ENCODE data around the gene CCDC6.

CCDC6 gene

GRCh38 chr10:59819265-59819664 lies 87.1 kb downstream of the CCDC6 start:
- ChIA-PET POLR2A (no interaction called here), CTCF (interaction anchor here (1.2 to 5.7 kb wide), 5 partner anchors 9 to 197 kb away, joined by 4 to 32 read pairs (median 9); partner anchors contain the start of gene CCDC6)
- TF ChIP-seq CTCF (IDR thresholded peaks at IDR 0.05; ENCODE audit: control extremely low read depth, extremely low read depth, low read depth, missing control alignments), result no peak
- no peak for DNase-seq (ENCODE audit: extremely low spot score)

GRCh38 chr10:59817773-59818172 lies 88.6 kb downstream of the CCDC6 start:
- POLR2A ChIA-PET, result no interaction called here
- DNase-seq (ENCODE audit: extremely low spot score), result no peak
- TF ChIP-seq CTCF (IDR thresholded peaks at IDR 0.05; ENCODE audit: control extremely low read depth, extremely low read depth, low read depth, missing control alignments), result no peak

GRCh38 chr10:59814878-59815277 lies 91.5 kb downstream of the CCDC6 start:
- no peak for DNase-seq (ENCODE audit: extremely low spot score)
- CTCF ChIA-PET, result interaction anchor here (5.7 kb wide), 1 partner anchor 17 kb away, joined by 32 read pairs; no protein-coding TSS in a partner anchor
- POLR2A ChIA-PET, result no interaction called here
- no peak for TF ChIP-seq CTCF (IDR thresholded peaks at IDR 0.05; ENCODE audit: control extremely low read depth, extremely low read depth, low read depth, missing control alignments)

More at GRCh38 chr10:59817773-59818172, 88.6 kb downstream of the CCDC6 start:
- CTCF ChIA-PET, result interaction anchor here (1.0 to 5.7 kb wide), 4 partner anchors 8 to 192 kb away, joined by 3 to 32 read pairs (median 10); no protein-coding TSS in a partner anchor

GRCh38 chr10:59812519-59813122 lies 93.7 kb downstream of the CCDC6 start:
- ChIA-PET POLR2A (no interaction called here), CTCF (interaction anchor here (1.1 to 2.5 kb wide), 5 partner anchors 12 to 189 kb away, joined by 3 to 11 read pairs (median 5); no protein-coding TSS in a partner anchor)
- DNase-seq (ENCODE audit: extremely low spot score), result no peak
- TF ChIP-seq CTCF (IDR thresholded peaks at IDR 0.05; ENCODE audit: control extremely low read depth, extremely low read depth, low read depth, missing control alignments), result no peak

- CTCF ChIA-PET, result interaction anchor here (1.0 to 8.2 kb wide), 9 partner anchors 8 to 183 kb away, joined by 3 to 112 read pairs (median 6); partner anchors contain the start of gene CCDC6
- no peak for DNase-seq (ENCODE audit: extremely low spot score)
- TF ChIP-seq CTCF (IDR thresholded peaks at IDR 0.05; ENCODE audit: control extremely low read depth, extremely low read depth, low read depth, missing control alignments), result no peak
- POLR2A ChIA-PET, result no interaction called here
These were observed 96.7 kb downstream of the CCDC6 start for GRCh38 chr10:59809644-59809974.

GRCh38 chr10:59808896-59809643 lies 97.3 kb downstream of the CCDC6 start:
- POLR2A ChIA-PET, result no interaction called here
- CTCF ChIA-PET, result interaction anchor here (0.7 to 8.2 kb wide), 15 partner anchors 9 to 183 kb away, joined by 3 to 112 read pairs (median 6); partner anchors contain the start of gene CCDC6
- DNase-seq (ENCODE audit: extremely low spot score), result peak; percentile 52
- TF ChIP-seq CTCF (IDR thresholded peaks at IDR 0.05; ENCODE audit: control extremely low read depth, extremely low read depth, low read depth, missing control alignments), result peak; percentile 73

Measured in GM10248 (cell line).